ENCODE data around the gene CCDC92.
"Not testable (repeated sequence)": the region's sequence is repeated elsewhere in the genome, so short reads cannot be mapped to it uniquely, and the experiment has no call there.

Gene CCDC92

DNA sequence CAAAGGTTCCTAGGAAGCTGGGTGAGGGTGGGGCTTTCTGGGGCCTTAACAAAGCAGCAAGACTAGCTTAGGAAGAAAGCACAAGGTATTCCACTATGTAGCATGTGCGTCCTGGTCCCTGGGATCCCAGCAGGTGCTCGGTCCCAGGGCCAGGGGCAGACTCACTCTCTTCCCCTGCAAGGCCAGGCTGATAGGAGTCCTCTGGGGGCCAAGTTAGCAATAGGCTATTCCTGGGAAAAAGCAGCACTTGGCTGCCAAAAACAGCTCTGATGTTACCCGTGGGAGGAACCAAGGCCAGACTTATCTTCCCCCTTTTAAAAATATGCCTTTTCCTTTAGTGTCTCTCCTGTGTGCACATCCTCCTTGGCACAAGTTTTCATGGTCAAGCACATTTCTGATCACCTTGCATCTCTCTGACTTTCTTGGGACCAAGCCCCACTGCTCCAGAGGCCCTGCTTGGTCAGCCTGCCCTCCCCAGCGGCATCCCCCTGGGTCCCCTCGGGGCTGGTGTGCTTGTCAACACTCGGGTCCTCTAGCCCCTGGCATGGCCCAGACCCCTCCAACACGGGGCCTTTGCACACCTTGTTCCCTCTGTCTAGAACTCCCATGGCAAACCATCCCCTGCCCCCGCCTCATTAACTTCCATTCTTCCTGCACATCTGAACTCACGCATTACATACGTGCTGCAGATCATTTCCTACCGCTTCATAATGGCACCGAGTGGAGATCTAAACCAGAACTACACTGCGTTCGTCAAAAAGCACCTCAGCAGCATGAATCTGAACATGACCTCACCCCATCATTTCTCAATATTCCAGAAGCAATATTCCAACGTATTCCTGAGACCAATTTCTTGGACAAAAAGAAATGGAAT is 21.9 kb downstream of the CCDC92 start:
- no peak for DNase-seq (ENCODE audit: extremely low read depth in 1 of 2, low read depth in 1 of 2)

DNA sequence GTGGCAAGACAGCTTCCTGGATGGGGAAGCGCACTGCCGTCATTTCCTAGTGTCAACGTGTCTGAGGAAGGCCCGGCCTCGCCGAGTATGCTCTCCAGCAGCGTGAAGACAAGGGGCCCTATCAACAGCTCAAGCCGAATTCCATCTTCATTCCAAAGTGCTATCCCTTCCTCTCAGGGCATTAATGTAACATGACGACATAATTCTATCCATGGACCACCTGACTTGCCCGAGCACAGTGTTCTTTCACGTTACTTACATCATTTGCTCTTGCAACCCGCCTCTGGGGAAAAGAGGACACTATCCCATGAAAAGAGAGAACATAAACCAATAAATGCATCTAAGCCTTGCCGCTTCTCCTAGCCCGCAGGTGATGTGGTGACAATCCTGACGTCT is 22.9 kb downstream of the CCDC92 start:
- no peak for DNase-seq (ENCODE audit: extremely low read depth in 1 of 2, low read depth in 1 of 2)

DNA sequence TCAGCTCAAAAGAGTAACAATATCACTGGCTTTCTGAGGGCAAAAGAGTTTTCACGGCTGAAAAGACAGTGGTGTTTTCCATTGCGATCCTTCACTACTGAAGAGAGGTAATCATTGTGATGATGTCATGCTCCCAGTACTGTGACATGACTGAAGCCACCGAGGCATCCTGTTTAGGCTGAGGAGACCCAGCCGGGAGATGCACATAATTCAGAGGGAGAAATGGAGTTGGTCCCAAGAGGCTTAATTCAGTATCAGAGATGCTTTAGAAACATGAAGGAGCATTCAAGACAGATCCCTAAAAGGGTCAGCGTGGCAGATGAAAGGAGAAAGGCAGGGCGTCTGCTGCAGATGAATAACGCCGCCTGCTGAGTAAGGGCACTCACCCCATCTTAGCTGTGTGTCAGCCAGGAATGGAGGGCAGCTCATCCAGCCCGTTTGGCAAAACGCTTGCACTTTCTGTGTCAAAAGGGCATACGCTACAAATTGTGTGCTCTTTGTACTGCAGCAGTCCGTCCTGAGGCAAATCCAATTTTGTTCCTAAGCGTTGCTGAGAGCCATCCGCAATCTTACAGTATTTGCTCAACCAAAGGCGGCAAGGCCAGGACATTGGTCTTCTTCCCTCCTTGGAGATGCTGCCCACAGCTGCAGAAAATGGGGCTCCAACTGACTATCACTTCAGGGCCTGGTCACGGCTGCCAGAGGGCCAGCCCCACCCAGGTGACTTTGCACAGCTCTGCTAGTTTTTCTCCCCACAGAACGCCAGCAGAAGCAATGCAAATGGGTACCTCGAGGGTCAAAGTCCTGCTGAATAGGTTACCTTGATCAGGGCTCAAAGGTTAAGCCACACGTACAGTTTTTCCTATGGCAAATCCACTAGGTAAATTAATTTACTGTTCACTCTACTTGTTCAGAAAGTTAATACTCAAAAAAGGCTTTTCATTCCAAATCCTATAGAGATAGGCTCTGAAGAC is 23.5 kb downstream of the CCDC92 start:
- no peak for DNase-seq (ENCODE audit: extremely low read depth in 1 of 2, low read depth in 1 of 2)

- DNase-seq (ENCODE audit: extremely low read depth in 1 of 2, low read depth in 1 of 2) = no peak
Observed at GRCh38 chr12:123948401-123948795, 24.2 kb downstream of the CCDC92 start.

- DNase-seq (ENCODE audit: extremely low read depth in 1 of 2, low read depth in 1 of 2) = not testable (repeated sequence)
Observed at GRCh38 chr12:123947531-123947930, 25.1 kb downstream of the CCDC92 start.

DNA sequence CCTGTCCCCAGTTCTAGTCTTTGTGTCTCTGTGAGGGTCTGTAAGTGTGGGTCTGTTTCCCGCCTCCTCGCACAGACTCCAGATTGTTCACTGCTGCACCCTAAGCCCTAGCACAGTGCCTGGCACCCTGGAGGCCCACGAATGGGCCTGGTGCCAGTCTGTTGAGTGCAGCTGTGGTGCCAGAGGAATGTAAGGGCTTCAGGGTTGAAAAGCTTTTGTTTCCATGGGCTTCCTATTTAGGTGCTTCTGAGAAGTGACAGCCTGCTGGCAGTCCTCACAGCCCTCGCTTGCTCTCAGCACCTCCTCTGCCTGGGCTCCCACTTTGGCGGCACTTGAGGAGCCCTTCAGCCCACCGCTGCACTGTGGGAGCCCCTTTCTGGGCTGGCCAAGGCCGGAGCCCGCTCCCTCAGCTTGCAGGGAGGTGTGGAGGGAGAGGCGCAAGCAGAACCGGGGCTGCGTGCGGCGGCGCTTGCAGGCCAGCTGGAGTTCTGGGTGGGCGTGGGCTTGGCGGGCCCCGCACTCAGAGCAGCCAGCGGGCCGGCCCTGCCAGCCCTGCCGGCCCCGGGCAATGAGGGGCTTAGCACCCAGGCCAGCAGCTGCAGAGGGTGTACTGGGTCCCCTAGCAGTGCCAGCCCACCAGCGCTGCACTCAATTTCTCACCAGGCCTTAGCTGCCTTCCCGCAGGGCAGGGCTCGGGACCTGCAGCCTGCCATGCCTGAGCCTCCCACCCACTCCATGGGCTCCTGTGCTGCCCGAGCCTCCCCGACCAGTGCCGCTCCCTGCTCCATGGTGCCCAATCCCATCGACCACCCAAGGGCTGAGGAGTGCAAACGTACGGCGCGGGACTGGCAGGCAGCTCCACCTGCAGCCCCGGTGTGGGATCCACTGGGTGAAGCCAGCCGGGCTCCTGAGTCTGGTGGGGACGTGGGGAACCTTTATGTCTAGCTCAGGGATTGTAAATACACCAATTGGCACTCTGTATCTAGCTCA is 25.8 kb downstream of the CCDC92 start:
- not testable (repeated sequence) for DNase-seq (ENCODE audit: extremely low read depth in 1 of 2, low read depth in 1 of 2)

- DNase-seq (ENCODE audit: extremely low read depth in 1 of 2, low read depth in 1 of 2) = no peak
Observed at GRCh38 chr12:123946152-123946515, 26.5 kb downstream of the CCDC92 start.

- no peak for DNase-seq (ENCODE audit: extremely low read depth in 1 of 2, low read depth in 1 of 2)
Observed at GRCh38 chr12:123945287-123946151, 27.1 kb downstream of the CCDC92 start.

DNA sequence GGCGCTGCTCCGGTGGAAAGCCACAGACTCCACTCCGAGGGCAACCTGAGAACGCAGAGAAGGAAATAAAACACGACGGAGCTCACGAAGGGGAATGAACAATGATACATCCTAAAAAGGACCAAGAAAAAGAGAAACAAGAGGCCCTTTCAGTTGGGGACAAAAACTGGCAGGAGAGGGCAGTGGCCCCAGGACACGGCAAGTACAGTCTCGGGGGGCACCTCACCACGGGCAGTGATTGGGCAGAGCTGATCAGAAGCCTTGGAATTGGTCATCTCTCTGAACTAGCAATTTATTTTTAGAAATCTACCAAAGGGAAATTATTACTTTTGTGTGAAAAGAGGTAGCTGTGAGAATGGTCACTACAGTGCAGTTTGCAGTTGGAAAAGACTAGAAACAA is 27.9 kb downstream of the CCDC92 start:
- DNase-seq (ENCODE audit: extremely low read depth in 1 of 2, low read depth in 1 of 2) = no peak

DNA sequence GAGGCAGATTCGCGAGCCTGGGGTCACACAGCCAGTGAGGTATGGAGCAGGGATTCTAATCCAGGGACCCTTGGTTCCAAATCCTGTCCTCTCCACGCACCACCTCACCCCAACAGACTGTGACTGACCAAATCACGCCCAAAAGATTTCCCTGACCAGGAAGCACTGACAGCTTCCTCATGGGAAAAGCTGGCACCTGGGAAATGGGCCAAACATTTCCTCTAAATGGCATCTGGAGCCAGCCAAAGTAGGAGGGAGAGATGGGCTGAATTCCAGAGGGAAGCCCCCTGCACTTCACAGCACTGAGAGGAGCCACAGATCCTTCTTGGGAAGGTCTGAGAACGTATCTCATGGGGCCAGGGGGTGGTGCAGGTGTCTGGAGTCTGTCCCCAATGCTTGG is 28.8 kb downstream of the CCDC92 start:
- DNase-seq (ENCODE audit: extremely low read depth in 1 of 2, low read depth in 1 of 2) = no peak

GRCh38 chr12:123942911-123943648 is 29.6 kb downstream of the CCDC92 start:
- DNase-seq (ENCODE audit: extremely low read depth in 1 of 2, low read depth in 1 of 2) = no peak

DNA sequence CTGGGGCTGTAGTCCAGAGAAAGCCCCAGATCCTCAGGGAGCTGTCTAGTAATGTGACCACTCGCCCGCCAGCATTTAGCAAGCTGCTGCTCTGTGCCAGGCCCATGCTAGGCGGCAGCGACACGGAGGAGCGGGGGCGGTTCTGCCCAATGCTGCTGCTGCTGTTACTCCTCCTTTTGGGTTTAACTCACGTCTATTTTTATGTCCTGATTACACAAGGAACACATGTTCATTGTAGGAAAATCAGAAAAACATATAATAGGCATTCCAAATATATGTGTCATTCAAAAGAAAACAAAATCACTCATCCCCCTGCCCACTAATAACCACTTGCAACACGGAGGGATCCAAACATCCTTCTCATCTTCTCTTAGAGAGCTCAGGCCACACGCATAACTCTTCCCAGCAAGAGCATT is 30.4 kb downstream of the CCDC92 start:
- no peak for DNase-seq (ENCODE audit: extremely low read depth in 1 of 2, low read depth in 1 of 2)

GRCh38 chr12:123941624-123942237 is 30.9 kb downstream of the CCDC92 start:
- DNase-seq (ENCODE audit: extremely low read depth in 1 of 2, low read depth in 1 of 2) = no peak

DNA sequence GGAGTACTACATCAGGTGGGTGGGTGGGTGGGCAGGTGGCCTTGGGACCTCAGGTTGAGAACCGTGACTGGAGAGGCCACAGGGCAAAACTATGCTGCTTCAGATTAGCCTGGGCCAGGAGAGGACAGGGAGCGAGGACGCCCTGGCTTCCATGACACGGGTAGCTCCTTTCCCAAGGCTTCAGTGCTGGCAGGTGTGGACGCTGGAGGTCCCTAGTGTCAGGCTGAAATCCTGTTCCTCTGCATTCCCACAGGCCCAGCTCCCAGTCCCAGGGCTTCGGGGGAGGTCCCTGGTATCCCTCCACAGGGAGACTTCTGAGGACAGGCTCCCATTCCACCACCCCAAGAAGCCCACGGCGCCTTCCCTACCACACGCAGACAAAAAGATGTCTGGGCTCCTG is 31.6 kb downstream of the CCDC92 start:
- DNase-seq (ENCODE audit: extremely low read depth in 1 of 2, low read depth in 1 of 2) = no peak

DNA sequence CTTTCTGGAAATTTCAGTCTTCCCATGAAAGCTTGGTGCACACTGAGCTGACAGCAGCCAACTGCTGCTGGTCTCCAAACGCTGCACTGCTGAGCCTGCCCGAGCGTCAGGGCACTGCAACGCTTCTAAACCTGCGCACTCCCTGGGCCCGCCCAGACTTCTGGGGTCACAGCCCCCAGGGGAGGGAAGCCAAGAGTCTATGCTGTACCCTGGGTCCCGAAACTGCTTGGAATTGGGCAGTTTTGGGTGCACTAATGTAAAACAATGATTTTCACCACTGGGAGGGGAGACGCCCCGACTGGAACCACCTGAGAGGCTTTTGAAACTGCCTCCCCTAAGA is 32.0 kb downstream of the CCDC92 start:
- DNase-seq (ENCODE audit: extremely low read depth in 1 of 2, low read depth in 1 of 2) = no peak

GRCh38 chr12:123939716-123940626 is 32.7 kb downstream of the CCDC92 start:
- DNase-seq (ENCODE audit: extremely low read depth in 1 of 2, low read depth in 1 of 2) = no peak

DNA sequence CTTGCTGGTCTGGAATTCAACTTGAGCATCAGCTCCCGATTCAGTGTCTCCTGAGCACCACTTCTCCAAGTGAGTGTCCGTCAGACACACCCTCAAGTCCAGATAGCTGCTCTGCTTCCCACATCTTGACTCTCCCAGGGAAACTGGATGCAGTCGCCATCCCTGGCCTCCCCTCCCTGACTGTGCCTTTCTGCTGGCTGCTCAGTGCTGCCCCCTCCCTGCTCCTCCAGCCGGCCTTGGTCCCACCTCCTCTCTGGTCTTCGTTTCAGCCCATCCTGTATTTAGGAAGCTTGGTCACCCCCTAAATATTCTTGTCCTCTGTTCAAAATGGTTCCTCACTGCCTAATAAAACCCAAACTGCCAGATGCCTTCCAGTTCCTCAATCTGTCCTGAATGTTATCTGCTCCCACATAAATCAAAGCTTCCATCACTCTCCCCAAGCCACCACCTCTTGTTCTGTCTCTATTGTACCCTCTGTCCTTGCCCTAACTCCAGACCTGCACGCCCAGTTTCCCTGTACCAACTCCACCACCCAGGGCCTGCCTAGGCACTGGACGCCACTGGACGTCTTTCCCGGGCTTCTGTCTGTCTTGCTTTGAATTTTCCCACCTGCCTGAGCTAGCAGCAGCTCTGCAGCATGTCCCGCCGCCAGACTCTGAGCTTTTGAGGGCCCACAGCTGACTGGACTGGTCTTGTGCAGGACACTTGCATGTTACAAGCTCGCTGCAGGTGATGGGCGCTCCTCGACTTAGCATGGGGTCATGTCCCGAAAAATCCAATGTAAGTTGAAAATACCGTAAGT is 33.8 kb downstream of the CCDC92 start:
- no peak for DNase-seq (ENCODE audit: extremely low read depth in 1 of 2, low read depth in 1 of 2)
